HG03469 (cell line): ENCODE results near the gene SERPINE1.
"Not testable (repeated sequence)": the region's sequence is repeated elsewhere in the genome, so short reads cannot be mapped to it uniquely, and the experiment has no call there.

ENCODE experiments used
- ATAC-seq: cut with Tn5 transposase; IDR thresholded peaks from one replicate; pipeline ENCODE4 v1.9.1; 2021; ENCODE audit warnings: mild to moderate bottlenecking, moderate library complexity, moderate number of reproducible peaks; ENCODE audit not compliant: unreplicated experiment

The SERPINE1 gene

GRCh38 chr7:101100858-101101847 lies 25.8 kb upstream of the SERPINE1 start:
- no peak for ATAC-seq

DNA sequence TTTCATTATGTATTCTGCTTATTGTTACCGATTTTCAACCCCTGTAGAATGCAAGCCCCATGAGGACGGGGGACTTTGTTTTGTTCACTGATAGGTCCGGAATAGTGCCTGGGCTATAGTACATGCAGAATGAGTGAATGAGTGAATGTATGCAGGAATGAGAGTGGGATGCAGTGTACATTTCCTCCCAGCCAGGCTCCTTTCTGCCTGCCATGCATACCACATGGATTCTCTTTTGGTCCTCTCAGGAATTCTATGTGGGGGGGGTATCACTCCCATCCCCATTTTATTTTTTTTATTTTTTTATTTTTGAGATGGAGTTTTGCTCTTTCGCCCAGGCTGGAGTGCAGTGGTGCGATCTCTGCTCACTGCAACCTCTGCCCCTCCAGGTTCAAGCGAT lies 24.9 kb upstream of the SERPINE1 start:
- no peak for ATAC-seq

DNA sequence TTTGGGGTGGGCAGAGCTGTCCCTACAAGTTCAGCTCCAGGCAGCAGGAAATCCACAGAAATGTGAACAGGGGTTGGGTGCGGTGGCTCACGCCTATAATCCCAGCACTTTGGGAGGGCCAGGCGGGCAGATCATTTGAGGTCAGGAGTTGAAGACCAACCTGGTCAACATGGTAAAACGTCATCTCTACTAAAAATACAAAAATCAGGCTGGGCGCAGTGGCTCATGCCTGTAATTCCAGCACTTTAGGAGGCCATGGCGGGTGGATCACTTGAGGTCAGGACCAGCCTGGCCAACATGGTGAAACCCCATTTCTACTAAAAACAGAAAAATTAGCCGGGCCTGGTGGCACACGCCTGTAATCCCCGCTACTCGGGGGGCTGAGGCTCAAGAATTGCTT lies 23.2 kb upstream of the SERPINE1 start:
- not testable (repeated sequence) for ATAC-seq

- ATAC-seq, result no peak
Measured at GRCh38 chr7:101104193-101104713, 22.7 kb upstream of the SERPINE1 start.

DNA sequence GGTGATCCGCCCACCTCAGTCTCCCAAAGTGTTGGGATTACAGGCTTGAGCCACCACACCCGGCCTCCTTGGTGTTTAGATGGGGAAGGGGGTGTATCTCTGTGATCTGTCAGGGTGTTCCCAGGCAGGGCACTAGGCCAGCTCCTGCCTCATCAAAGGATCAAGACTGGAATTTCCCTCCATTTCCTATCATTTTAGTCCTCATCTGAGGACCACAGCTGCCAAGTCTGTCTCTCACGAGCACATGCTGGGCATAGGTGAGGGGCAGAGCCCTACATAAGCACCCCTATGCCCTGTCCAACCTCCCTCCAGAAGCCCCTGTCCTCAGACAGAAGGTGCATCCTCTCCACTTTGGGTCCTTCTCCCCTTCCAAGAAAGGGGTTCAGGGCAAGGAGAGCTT lies 22.1 kb upstream of the SERPINE1 start:
- no peak for ATAC-seq

DNA sequence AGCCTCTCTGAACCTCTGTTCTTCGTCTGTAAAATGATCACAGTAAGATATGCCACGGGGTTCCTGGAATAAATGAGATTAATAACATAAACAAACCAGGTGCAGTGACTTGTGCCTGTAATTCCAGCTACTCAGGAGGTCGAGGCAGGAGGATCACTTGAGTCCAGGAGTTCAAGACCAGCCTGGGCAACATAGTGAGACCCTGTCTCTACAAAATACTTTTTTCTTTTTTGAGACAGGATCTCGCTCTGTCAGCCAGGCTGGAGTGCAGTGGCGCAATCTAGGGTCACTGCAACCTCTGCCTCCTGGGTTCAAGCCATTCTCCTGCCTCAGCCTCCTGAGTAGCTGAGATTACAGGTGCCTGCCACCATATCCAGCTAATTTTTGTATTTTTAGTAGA lies 21.7 kb upstream of the SERPINE1 start:
- not testable (repeated sequence) for ATAC-seq

- no peak for ATAC-seq
Measured at GRCh38 chr7:101106386-101106785, 20.5 kb upstream of the SERPINE1 start.

- ATAC-seq, result no peak
Measured at GRCh38 chr7:101108330-101108857, 18.5 kb upstream of the SERPINE1 start.

DNA sequence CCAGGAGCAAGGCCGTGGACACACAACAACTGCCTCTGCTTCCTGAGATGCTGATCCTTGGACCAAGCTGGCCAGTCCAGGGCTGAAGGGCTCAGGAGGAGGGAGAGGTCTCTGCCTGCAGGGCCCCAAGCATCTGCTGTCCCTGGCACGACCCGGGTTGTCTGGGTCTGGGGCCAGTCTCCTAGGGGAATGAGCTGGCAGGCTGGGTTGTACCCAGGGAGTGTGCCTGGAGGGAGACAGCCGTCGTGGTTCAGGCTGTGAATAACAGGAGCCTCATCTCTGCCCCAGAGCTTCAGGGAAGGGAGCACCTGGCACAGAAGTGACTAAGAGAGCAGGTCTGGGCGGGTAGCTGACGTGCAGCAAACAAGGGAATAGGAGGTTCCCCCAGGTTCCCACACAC lies 17.9 kb upstream of the SERPINE1 start:
- no peak for ATAC-seq

DNA sequence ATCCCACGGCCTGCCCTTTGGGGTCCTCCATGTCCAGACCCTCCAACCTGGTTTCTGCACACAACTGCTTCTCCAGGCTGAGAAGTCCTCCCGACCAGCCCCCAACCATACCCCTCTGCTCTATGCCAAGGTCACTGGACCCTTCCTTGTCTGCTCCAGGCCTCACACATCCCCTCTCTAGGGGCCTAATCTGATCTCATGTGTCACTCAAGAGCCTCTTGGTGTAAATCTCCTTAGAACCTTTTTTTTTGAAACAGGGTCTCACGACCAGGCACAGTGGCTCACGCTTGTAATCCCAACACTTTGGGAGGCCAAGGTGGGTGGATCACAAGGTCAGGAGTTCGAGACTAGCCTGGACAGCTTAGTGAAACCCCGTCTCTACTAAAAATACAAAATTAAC lies 17.5 kb upstream of the SERPINE1 start:
- ATAC-seq, result no peak

DNA sequence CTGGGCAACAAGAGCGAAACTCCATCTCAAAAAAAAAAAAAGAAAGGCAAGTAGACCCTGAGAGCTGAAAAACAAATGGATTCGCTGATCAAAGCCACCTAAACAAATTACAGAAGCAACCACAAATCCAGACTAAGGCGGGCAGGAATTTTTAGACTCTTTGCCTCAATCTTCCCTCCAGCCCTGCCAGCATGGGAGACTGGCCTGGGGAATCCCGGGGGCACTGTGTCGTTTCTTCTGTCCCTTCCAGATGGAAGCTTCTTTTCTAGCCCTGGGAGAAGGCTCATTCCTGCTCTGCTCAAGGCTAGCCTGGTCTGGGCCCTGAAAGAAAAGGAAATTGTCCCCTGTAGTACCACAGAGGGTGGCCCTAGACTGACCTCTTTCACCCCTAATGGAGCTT lies 15.6 kb upstream of the SERPINE1 start:
- ATAC-seq, result no peak

DNA sequence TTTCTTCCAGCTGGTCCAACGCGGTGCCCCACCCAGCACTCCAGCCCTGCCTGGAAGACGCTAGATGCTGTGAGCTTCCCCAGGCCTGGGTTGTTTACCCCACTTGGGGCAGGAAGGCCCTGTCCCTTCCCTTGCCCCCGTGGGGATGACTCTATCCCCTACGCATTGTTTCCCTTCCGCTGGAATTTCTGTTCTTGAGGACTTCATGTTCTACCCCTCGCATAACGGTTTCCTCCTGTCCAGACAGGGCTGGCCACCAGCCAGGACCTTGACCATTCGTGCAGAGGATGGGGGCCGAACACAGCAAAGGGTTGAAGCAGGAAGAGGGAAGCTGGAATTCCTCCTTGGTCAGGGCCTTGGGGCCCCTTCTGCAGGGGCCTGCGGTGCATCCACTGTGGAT lies 14.7 kb upstream of the SERPINE1 start:
- ATAC-seq, result no peak

- not testable (repeated sequence) for ATAC-seq
Measured at GRCh38 chr7:101113140-101113539, 13.8 kb upstream of the SERPINE1 start.

DNA sequence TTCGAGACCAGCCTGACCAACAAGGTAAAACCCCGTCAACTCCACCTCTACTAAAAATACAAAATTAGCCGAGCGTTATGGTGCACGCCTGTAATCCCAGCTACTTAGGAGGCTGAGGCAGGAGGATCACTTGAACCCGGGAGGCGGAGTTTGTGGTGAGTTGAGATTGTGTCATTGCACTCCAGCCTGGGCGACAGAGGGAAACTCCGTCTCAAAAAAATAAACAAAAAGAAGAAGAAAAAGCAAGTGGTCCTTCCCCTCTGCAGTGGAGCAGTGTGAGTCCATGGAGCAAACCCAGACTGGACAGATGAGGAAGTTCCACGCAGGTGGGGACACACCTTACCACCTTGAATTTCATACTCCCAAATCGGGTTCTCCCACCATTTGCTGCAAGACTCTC lies 13.1 kb upstream of the SERPINE1 start:
- no peak for ATAC-seq

GRCh38 chr7:101114492-101114891 lies 12.4 kb upstream of the SERPINE1 start:
- no peak for ATAC-seq

- ATAC-seq, result no peak
Measured at GRCh38 chr7:101115215-101115614, 11.7 kb upstream of the SERPINE1 start.

DNA sequence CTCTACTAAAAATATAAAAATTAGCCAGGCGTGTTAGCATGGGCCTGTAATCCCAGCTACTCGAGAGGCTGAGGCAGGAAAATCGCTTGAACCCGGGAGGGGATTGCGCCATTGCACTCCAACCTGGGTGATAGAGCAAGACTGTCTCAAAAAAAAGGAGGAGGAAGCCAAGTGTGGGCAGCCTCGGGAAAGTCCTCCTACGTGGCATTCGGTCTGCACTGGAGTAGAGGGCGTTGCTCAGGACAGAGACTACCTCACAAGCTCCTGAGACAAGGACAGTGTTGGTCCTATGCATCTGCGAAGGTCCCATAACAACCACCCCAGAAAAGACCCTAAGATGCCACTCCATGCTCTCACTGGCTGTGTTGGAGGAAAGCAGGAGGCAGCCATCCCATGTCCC lies 10.0 kb upstream of the SERPINE1 start:
- no peak for ATAC-seq

- no peak for ATAC-seq
Measured at GRCh38 chr7:101118856-101119255, 8.0 kb upstream of the SERPINE1 start.

DNA sequence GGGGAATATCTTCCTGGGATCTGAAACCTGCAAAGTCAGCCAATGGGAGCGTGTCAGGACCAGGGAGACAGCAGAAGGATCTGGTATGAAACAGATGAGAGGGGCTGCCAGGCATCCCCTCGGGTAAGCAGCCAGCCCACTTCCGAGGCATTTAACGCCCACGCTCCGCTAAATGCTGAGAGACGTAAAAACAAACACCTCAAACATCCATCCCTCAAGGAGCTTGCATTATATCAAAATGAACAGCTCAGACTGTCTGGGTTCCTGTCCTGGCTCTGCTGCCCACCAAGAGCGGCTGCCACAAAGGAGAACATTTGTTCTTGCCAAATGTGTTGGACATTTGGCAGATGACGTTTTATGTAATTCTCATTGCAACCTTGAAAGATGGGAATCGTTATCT lies 7.0 kb upstream of the SERPINE1 start:
- no peak for ATAC-seq

DNA sequence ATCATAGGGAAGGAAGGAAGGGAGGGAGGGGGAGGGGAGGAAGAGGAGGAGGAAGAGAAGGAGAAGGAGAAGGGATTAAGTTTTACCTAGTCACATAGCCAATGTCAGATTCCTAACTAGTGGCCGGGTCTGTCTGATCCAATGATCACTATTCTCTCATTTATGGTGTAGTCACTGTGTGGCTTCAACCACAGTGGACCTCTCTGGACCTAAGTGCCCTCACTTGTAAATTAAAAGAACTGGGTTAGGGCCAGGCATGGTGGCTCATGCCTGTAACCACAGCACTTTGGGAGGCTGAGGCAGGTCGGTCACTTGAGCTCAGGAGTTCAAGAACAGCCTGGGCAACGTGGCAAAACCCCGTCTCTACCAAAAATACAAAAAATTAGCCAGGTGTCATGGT lies 6.6 kb upstream of the SERPINE1 start:
- ATAC-seq, result no peak

DNA sequence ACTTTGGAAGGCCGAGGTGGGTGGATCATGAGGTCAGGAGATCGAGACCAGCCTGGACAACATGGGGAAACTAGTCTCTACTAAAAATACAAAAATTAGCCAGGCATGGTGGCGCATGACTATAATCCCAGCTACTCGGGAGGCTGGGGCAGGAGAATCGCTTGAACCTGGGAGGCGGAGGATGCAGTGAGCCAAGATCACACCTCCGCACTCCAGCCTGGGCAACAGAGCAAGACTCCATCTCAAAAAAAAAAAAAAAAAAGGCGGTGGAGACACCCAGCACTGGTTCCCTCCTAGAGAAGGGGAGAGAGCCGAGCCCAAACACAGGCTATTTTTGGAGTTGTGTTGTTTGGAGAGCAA lies 5.3 kb upstream of the SERPINE1 start:
- not testable (repeated sequence) for ATAC-seq
